Activated B cell treated with CpG ODN at 0.5 μM for 24 hours (primary cell): ENCODE data around the gene ANKRD55. TPM values are rescaled to one million over a fixed set of nuclear protein-coding genes. Genes with fewer than 3 reads are reported as not detected.

Experiments
- ATAC-seq: fragments of 200-7000 bp; cut with Tn5 transposase; one replicate; pipeline ENCODE4 v1.10.0; 2021; ENCODE audit warnings: low read depth, mild to moderate bottlenecking, moderate library complexity
- CTCF ChIA-PET: fragments of 350-600 bp; sonication (Branson Sonifier 250); formaldehyde crosslinking; loops from one replicate; lab custom pipeline; 2021; ENCODE audit warnings: antibody characterized with exemption; lab: Charles Lee
- POLR2A ChIA-PET: fragments of 350-600 bp; sonication (Branson Sonifier 250); formaldehyde crosslinking; loops from one replicate; lab custom pipeline; 2021; ENCODE audit warnings: antibody characterized with exemption; lab: Charles Lee
- DNase-seq: peaks from one replicate; pipeline ENCODE4 v3.0.0; 2022
- H3K27ac Mint-ChIP-seq: one replicate; pipeline ENCODE4 v1.8.0; 2020; ENCODE audit warnings: mixed read lengths
- H3K27me3 Mint-ChIP-seq: one replicate; pipeline ENCODE4 v1.8.0; 2021; ENCODE audit warnings: mixed read lengths
- H3K36me3 Mint-ChIP-seq: one replicate; pipeline ENCODE4 v1.8.0; 2021; ENCODE audit warnings: low read depth, mixed read lengths
- H3K4me1 Mint-ChIP-seq: one replicate; pipeline ENCODE4 v1.8.0; 2021; ENCODE audit warnings: mixed read lengths
- H3K4me3 Mint-ChIP-seq: one replicate; pipeline ENCODE4 v1.8.0; 2020; ENCODE audit warnings: mild to moderate bottlenecking, mixed read lengths
- H3K9me3 Mint-ChIP-seq: one replicate; pipeline ENCODE4 v1.8.0; 2020; ENCODE audit warnings: mixed read lengths
- CTCF ChIP-seq: fragments of 200-600 bp; IDR thresholded peaks from one replicate; pipeline ENCODE4 v1.8.0; 2022; ENCODE audit warnings: antibody characterized with exemption, mild to moderate bottlenecking
- intact Hi-C: fragments of 100-400 bp; cut with micrococcal nuclease; formaldehyde crosslinking; loops from one replicate; pipeline ENCODE4 v1.15.1; 2024
- total RNA-seq: library from RNA; stranded (reverse); gene quantifications from 2 replicates; pipeline ENCODE4 v1.2.3, GENCODE V29; 2022

Gene ANKRD55
- total RNA-seq, 1 donor from 2014 or later = not detected

GRCh38 chr5:56278335-56278753 is 45.2 kb upstream of the ANKRD55 start:
- H3K9me3 Mint-ChIP-seq = no peaks in the 10 kb centered on the region
- intact Hi-C loops = loop anchor here (10.0 kb wide), 1 partner anchor 286 kb away; no protein-coding TSS in a partner anchor
- POLR2A ChIA-PET = no interaction called here
- ATAC-seq (no peak), DNase-seq (no peak)
- H3K4me3 Mint-ChIP-seq = no peak overlapping the region
- H3K27ac Mint-ChIP-seq = no peak overlapping the region
- CTCF ChIA-PET = no interaction called here
- peaks cover 3% of the 10 kb centered on the region for H3K4me1 Mint-ChIP-seq
- H3K27me3 Mint-ChIP-seq = no peaks in the 10 kb centered on the region
- TF ChIP-seq CTCF = no peak
- no peaks in the 10 kb centered on the region for H3K36me3 Mint-ChIP-seq

- H3K4me1 Mint-ChIP-seq = peaks cover 3% of the 10 kb centered on the region
- H3K27me3 Mint-ChIP-seq = no peaks in the 10 kb centered on the region
- no peaks in the 10 kb centered on the region for H3K9me3 Mint-ChIP-seq
- ATAC-seq (no peak), DNase-seq (no peak)
- TF ChIP-seq CTCF = no peak
- POLR2A ChIA-PET = no interaction called here
- intact Hi-C loops = loop anchor here (10.0 kb wide), 1 partner anchor 287 kb away; no protein-coding TSS in a partner anchor
- H3K36me3 Mint-ChIP-seq = no peaks in the 10 kb centered on the region
- no peak overlapping the region for H3K4me3 Mint-ChIP-seq
- CTCF ChIA-PET = interaction anchor here (1.2 to 2.1 kb wide), 2 partner anchors 287 to 561 kb away, joined by 3 to 5 read pairs; no protein-coding TSS in a partner anchor
- H3K27ac Mint-ChIP-seq = no peak overlapping the region
Observed at GRCh38 chr5:56277573-56277972, 44.4 kb upstream of the ANKRD55 start.

GRCh38 chr5:56273376-56273955 is 40.3 kb upstream of the ANKRD55 start:
- CTCF ChIA-PET = interaction anchor here (1.2 to 8.4 kb wide), 3 partner anchors 413 to 865 kb away, joined by 3 to 240 read pairs (median 29); no protein-coding TSS in a partner anchor
- H3K4me3 Mint-ChIP-seq = no peak overlapping the region
- POLR2A ChIA-PET = interaction anchor here (0.6 to 0.8 kb wide), 2 partner anchors 532 to 900 kb away, joined by 3 to 4 read pairs; no protein-coding TSS in a partner anchor
- TF ChIP-seq CTCF = no peak
- no peaks in the 10 kb centered on the region for H3K36me3 Mint-ChIP-seq
- no peak for ATAC-seq
- H3K27me3 Mint-ChIP-seq = no peaks in the 10 kb centered on the region
- DNase-seq = no peak
- no peaks in the 10 kb centered on the region for H3K9me3 Mint-ChIP-seq
- no peak overlapping the region for H3K27ac Mint-ChIP-seq
- intact Hi-C loops = loop anchor here (5.0 to 10.0 kb wide), 2 partner anchors 291 to 459 kb away; no protein-coding TSS in a partner anchor
- H3K4me1 Mint-ChIP-seq = peaks cover 26% of the 10 kb centered on the region

GRCh38 chr5:56272765-56273164 is 39.6 kb upstream of the ANKRD55 start:
- TF ChIP-seq CTCF = no peak
- no peaks in the 10 kb centered on the region for H3K27me3 Mint-ChIP-seq
- no peaks in the 10 kb centered on the region for H3K36me3 Mint-ChIP-seq
- ChIA-PET CTCF (interaction anchor here (1.2 to 8.4 kb wide), 4 partner anchors 397 to 865 kb away, joined by 3 to 240 read pairs (median 21); no protein-coding TSS in a partner anchor), POLR2A (interaction anchor here (0.5 to 3.1 kb wide), 3 partner anchors 565 to 968 kb away, joined by 3 to 17 read pairs (median 3); no protein-coding TSS in a partner anchor)
- H3K27ac Mint-ChIP-seq = no peak overlapping the region
- H3K4me1 Mint-ChIP-seq = peaks cover 26% of the 10 kb centered on the region
- no peak for DNase-seq
- intact Hi-C loops = loop anchor here (5.0 to 10.0 kb wide), 2 partner anchors 292 to 460 kb away; no protein-coding TSS in a partner anchor
- H3K9me3 Mint-ChIP-seq = no peaks in the 10 kb centered on the region
- ATAC-seq = no peak
- no peak overlapping the region for H3K4me3 Mint-ChIP-seq
